NB4 (cell line): ENCODE results near the gene RBMS3.

Source experiments
- DNase-seq: peaks from one replicate; pipeline ENCODE4 v3.0.0; 2010; ENCODE audit warnings: low read depth
- H3K4me3 ChIP-seq: one replicate; pipeline ENCODE4 v1.5.1; 2011; ENCODE audit warnings: mild to moderate bottlenecking, low read depth, low read length, moderate library complexity
- MYC ChIP-seq: IDR thresholded peaks from 2 replicates; pipeline ENCODE4 v1.6.1; 2011; ENCODE audit warnings: low read depth, low read length
- POLR2A ChIP-seq: IDR thresholded peaks from 2 replicates; pipeline ENCODE4 v1.6.1; 2011; ENCODE audit warnings: mild to moderate bottlenecking; ENCODE audit not compliant: insufficient read length; ENCODE audit errors: extremely low read depth
- TF ChIP-seq, protein P1 (sequence below): IDR thresholded peaks from one replicate; pipeline ENCODE4 v1.5.1; 2012; ENCODE audit warnings: low read depth, low read length
- TF ChIP-seq, protein P2 (sequence below): IDR thresholded peaks from 2 replicates; pipeline ENCODE4 v1.6.1; 2011; ENCODE audit warnings: low read depth, low read length

Gene RBMS3

DNA sequence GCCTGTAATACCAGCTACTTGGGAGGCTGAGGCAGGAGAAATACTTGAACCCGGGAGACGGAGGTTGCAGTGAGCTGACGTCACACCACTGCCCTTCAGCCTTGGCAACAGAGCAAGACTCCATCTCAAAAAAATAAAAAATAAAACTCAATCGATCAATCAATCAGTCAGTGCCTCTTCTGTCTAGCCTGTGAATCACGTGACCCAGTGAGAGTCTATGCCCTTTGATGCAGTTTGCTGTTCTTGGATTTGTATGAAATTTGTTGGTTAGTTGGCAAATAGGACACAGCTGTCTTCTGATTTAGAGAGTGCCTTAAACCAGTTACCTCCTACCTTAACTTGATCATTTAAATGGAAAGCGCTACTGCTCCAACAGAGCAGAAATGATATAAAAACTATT, 3.6 kb upstream of the RBMS3 start:
- DNase-seq: no peak
- TF ChIP-seq, protein P1, sequence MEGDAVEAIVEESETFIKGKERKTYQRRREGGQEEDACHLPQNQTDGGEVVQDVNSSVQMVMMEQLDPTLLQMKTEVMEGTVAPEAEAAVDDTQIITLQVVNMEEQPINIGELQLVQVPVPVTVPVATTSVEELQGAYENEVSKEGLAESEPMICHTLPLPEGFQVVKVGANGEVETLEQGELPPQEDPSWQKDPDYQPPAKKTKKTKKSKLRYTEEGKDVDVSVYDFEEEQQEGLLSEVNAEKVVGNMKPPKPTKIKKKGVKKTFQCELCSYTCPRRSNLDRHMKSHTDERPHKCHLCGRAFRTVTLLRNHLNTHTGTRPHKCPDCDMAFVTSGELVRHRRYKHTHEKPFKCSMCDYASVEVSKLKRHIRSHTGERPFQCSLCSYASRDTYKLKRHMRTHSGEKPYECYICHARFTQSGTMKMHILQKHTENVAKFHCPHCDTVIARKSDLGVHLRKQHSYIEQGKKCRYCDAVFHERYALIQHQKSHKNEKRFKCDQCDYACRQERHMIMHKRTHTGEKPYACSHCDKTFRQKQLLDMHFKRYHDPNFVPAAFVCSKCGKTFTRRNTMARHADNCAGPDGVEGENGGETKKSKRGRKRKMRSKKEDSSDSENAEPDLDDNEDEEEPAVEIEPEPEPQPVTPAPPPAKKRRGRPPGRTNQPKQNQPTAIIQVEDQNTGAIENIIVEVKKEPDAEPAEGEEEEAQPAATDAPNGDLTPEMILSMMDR: no peak
- no peak for TF ChIP-seq MYC
- no peak for TF ChIP-seq POLR2A
- TF ChIP-seq, protein P2, sequence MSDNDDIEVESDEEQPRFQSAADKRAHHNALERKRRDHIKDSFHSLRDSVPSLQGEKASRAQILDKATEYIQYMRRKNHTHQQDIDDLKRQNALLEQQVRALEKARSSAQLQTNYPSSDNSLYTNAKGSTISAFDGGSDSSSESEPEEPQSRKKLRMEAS: no peak
- no peak overlapping the region for H3K4me3 ChIP-seq

DNA sequence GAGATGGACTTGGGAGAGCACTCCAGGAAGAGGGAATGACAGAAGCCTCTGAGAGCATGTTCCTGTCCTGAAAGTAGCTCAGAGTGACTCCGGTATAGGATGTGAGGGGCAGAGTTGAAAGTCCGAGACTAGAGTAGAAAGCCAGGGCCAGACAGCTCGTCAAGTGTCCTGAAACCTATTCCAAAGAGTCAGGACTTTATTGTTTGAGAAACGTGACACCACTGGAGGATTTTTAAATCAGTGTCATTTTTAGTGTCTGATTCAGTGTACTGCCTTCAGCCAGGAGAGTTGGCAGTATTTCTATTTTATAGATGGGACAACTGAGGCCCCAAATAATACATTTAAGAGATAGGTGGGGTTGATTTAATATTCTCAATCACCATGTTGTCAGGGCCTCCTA, 1.6 kb upstream of the RBMS3 start:
- DNase-seq: no peak
- H3K4me3 ChIP-seq: no peak overlapping the region
- no peak for TF ChIP-seq POLR2A

DNA sequence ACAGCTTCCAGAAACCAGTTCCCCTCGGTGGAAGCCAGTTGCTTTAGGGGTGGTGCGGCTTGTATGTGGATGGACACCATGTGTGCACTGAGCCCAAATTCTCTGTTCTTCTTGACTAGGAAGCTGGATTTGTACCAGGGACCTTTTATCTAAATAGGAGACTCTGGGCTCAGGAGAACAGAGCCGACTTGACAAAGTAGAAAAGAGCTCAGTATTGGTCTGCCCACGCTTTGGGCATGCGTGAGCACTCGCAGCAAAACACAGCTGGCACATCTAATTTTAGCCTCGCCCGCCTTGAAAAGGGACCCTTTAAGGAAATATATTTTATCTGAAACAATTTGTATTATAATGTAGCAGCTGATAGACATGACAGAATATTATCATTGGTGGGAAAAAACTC, 1.1 kb upstream of the RBMS3 start:
- TF ChIP-seq, protein P2: no peak
- no peak for TF ChIP-seq MYC
- no peak for TF ChIP-seq POLR2A
- TF ChIP-seq, protein P1: no peak
- DNase-seq: no peak
- no peak overlapping the region for H3K4me3 ChIP-seq

DNA sequence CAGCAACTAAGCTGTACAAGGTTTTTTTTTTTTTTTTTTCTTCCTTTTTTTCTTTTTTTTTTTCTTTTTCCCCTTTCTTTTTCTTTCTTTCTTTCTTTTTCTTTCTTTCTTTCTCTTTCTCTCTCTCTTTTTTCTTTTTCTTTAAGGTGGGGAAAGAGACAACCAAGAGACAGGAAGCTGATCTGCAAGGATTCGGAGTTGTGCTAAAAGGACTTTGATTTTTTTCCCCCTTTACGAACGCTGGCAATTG, 148 bp downstream of the RBMS3 start:
- TF ChIP-seq MYC (no peak), POLR2A (no peak)
- TF ChIP-seq, protein P2: no peak
- TF ChIP-seq, protein P1: no peak
- no peak overlapping the region for H3K4me3 ChIP-seq
- DNase-seq: no peak

DNA sequence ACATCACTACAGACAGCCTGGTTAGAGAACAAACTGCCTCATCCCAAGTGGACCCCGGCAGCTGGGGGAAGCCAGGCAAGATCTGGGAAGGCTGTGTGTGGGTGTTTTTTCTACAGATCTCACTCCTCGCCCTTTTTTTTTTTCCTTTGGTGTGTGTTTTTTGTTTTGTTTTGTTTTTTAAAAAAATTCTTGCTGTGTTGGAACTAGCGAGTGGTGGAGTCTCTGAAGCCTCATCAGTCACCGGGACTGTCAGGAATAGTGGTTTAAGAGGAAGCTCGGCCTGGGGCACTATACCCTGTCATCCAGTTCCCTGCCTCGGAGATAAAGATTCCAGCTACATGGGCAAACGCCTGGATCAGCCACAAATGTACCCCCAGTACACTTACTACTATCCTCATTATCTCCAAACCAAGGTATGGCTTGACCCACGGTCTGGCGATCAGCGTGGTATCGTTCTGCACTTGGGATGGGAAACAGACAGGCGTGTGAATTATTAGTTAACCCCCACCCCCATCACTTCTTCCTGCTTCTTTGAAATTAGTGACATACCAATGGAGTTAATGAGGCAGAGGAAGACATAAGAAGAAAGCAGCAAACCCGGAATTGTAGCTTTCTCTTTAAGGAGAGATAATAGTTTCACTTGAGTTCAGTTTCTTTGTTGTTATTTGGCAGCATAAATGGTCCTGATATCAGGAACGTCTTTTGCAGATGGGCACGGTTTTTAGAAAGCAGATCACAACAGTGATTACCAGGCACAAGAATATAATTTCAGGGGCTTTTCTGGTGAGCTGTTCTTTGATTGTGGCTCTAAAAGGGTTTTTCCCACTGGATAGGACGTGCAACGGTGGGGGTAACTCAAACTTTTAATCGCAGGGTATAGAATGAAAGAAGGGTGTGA, 722 bp downstream of the RBMS3 start:
- DNase-seq: no peak
- TF ChIP-seq, protein P1: no peak
- TF ChIP-seq POLR2A (no peak), MYC (no peak)
- TF ChIP-seq, protein P2: no peak
- H3K4me3 ChIP-seq: no peak overlapping the region

DNA sequence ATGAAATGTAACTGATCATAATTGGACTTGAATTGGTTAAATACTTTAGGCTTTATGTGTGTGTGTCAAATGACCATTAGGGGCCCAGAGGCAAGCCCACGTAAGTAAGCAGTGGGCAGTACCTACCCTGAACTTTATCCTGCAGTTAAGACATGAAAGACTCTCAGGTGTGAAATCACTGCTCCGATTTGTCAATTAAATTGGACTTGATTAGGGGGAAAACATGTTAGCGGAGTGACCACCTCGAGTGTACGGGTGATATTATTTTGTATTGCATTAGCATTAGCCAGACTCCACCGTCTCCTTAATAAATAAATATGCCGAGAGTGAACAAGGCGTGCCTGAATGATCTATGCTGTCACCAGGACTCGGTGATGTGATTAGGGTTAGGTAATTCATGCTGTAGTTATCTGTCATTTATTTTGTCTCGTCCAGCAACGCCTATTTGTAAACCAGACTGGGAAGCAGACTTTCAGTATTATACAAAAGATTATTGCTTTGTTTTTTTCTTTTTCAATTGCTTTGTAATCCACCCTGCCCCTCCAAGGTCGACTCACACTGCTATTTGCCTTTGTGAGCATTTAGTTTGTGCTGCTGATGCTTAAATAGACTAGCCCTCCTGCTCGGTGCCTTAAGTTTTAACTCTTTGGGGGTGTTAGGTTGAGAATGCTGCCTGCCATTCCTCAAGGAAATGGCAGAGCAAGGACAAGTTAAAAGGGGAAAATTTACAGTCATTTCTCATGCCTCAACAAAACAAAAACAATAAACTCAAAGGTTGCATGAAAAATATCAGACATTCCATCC, 1.8 kb downstream of the RBMS3 start:
- DNase-seq: no peak
- no peak overlapping the region for H3K4me3 ChIP-seq
- TF ChIP-seq, protein P1: no peak
- TF ChIP-seq POLR2A: no peak
- no peak for TF ChIP-seq MYC
- TF ChIP-seq, protein P2: no peak
